CD4-positive, alpha-beta T cell treated with Interleukin-6 at 100 ng/mL for 8 hours (primary cell): ENCODE results near the gene SSR3.
"Not testable (repeated sequence)": the region's sequence is repeated elsewhere in the genome, so short reads cannot be mapped to it uniquely, and the experiment has no call there.

Experiments used
- DNase-seq: peaks from one replicate; pipeline ENCODE4 v3.0.0-alpha.2; 2020; ENCODE audit warnings: mixed read lengths, low spot score

Gene SSR3

GRCh38 chr3:156554842-156555687 is at the start of gene SSR3:
Gene SSR3, minus strand, starts transcription at chr3:156555117. Its CDS starts 28 bp downstream, at chr3:156555089.
- DNase-seq, result peak; percentile 98

DNA sequence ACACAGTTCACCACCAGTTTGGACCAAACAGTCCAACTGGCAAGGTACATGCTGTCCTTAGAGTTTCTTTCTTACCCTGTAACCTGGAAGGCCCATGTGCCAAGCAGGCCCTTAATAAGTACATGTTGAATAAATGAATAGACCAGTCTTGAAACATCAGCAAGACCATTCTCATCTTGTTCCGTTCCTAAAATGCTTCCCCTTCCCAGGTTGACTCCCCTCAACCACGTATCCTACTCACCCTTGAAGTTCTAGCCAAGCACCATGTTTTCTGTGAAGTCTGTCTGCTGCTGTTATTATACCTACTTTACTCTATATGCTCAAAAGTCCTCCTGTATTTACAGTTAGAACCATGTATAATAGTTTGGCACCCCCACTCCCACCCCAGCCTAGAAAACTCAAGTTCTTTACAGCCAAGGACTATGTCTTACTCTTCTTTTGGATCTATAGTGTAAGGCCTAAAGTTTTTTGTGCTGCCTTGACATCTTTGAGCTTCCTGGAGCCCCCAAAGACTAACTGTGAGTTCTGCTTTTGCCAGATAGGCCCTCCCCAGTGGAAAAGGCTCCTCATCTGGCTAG is 49.2 kb upstream of the SSR3 start:
- DNase-seq, result no peak

DNA sequence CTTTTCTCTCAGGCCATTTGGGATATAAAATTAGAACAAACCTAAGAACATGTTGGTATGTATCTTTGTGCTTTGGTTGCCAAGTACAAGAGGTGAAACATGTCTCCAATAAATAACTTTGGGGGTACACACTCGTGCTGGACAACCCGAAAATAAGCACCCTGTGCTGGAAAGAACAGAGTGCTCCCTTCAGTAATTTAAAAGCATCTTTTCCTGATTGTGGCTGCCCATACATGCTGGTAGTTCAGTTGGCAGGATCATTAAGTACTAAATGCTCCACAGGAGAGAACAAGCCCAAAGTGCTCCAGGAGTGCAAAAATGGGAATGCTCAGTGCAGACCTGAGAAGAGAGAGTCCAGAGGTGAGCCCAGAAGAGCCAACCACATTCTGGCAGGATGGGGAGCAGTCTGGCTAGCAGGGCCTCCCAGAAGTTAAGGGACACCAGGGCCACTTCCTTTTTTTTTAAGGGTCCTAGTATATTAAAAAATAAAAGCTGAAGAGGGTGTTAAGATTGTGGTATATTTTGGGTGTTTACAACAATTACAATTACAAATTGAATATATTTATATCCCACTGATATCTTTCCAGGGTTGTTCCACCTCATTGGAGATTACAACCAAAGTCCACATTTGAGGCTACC is 48.6 kb upstream of the SSR3 start:
- no peak for DNase-seq

DNA sequence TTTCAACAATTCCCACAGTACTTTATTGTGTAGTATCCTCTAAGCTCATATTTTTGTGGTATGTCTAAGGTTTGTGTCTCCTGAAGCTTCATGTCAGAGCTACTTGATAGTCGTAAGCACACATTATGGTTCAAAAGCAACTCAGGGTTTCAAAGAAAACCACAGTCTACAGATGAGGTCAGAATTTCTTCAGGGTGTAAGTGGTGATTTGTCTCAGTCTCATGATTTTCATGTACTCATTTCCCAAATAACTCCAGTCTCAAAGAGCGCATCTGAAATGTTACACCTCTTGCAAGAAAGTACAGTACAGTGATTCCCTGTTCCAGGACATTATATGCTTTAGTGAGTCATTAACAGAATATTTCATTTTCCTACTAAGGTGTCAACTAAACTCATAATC is 47.5 kb upstream of the SSR3 start:
- DNase-seq, result no peak

DNA sequence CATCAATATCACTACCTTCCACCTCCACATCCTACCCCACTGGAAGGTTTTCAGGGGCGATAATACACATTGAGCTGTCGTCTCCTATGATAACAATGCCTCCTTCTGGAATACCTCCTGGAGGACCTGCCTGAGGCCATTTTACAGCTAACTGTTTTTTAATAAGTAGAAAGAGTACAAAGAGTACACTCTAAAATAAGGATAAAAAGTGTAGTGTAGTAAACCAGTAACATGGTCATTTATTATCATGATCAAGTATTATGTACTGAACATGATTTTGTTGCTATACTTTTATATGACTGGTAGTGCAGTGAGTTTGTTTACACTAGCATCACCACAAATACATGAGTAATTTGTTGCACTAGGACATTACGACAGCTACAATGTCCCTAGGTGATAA is 46.6 kb upstream of the SSR3 start:
- DNase-seq, result no peak

DNA sequence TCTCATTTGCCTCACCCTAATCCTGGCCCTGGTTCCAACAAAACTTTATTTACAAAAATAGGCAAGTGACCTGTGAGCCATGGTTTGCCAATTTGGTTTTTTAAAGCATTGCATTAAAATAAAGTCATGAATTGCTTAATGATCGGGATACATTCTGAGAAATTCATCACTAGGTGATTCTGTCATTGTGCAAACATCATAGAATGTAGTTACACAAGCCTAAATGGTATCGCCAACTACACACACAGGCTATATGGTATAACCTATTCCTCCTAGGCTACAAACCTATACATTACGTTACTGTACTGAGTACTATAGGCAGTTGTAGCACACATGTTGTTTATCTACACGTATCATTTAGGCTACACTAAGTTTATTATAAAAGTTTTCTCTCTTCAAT is 45.9 kb upstream of the SSR3 start:
- no peak for DNase-seq

GRCh38 chr3:156599089-156599874 is 44.4 kb upstream of the SSR3 start:
- DNase-seq, result no peak

DNA sequence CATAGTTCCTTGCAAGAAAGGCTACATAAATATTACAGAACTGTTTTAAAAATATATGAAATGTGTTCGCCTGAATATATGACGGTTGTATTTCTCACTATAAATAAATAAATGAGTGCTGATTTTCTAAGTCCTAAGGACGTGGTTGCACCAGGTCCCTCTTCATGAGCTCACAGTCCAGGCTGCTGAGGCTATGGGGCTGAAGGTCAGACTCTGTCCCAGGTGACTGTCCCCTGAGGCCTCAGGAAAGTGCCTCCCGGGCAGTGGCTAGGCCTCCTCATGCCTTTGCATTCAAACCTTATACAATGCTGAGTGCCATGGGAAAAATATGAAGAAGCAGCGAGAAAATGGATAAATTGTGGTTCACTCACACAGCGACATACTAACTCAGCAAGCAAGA is 43.5 kb upstream of the SSR3 start:
- DNase-seq, result no peak

GRCh38 chr3:156594219-156594683 is 39.3 kb upstream of the SSR3 start:
- no peak for DNase-seq

DNA sequence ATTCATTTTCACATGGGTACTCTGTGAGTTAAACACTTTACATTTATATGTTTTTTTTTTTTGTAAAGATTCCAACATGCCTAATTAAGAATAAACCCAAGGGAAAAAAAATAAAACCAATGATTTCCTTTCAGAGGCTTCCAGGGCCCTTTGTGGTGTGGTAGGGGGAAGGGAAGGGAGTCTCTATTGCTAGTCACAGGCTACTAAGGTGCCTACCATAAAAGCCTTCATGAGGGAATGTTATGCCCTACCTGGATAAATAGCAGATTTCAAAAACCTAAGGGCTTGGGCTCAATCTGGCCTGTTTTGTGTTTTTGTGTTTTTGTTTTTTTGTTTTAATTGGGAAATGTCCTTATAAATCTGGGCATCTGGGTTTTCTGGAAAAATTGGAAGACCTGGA is 38.9 kb upstream of the SSR3 start:
- DNase-seq, result no peak

GRCh38 chr3:156589806-156590205 is 34.9 kb upstream of the SSR3 start:
- not testable (repeated sequence) for DNase-seq

DNA sequence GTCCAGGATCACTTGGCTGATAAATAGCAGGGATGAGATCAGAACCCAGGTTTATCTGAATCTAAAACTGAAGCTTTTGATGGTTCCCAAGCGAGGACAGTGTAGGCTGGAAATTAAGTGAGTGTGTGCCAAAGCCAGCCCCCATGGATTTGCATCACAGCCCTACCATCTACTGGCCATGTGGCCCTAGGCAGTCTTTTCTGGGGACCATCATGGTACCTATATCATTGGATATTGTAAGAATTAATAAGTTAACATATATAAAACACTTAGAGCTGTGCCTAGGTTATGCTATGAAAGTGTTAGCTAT is 32.8 kb upstream of the SSR3 start:
- no peak for DNase-seq

DNA sequence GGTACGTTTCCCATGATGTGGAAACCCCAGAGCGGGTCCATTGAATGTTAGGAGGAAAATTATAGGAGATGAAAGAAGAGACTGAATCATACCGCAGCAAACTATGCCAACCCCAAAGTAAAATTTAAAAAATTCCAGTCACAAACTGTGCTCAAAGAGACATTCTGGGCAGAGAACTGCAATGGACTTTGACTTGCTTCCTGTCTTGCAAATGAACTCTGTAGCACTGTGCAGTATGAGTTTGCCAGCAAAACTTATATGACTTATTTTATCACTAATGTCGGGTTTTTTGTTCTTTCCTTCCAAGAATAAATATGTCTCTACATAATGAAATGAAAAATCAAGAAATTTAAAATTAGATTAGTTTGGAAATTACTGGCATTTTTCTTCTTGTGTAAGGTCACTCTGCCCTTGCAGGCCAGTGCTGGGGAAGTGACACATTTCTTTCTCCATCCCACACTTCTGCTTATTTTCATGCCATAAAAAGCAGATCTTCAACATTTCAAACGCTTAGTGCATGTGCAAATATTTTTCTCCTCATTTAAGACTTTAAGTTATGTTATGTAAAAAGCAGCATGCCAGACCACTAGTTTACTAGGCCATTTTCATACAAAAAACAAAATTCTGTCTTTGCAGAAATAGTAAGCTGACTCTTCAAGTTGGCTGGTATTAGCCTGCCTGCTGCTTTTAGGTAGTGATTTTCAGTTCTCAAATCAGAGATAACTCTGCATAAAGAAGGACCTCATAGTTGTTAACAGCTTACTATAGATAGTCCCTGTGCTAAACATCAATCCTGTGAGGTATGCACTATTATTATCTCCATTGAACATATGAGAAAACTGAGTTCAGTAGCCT is 32.2 kb upstream of the SSR3 start:
- DNase-seq, result no peak

DNA sequence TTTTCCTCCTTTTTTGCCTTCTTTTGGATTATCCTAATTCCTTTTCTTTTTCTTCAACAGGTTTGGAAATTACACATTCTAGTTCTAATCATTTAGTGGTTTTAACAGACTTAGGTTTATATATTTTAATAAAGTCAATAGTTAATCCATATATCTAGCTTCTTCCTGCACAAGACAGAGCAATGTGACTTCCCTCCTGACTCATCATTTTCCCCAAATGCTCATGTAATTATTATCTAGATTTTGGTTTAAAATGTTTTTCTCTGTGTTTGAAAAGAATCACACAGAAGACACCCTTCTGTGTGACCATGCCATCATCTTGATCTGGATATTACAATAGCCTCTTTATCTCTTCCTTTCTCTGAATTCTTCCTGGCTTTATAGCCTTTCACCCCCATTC is 28.6 kb upstream of the SSR3 start:
- no peak for DNase-seq

DNA sequence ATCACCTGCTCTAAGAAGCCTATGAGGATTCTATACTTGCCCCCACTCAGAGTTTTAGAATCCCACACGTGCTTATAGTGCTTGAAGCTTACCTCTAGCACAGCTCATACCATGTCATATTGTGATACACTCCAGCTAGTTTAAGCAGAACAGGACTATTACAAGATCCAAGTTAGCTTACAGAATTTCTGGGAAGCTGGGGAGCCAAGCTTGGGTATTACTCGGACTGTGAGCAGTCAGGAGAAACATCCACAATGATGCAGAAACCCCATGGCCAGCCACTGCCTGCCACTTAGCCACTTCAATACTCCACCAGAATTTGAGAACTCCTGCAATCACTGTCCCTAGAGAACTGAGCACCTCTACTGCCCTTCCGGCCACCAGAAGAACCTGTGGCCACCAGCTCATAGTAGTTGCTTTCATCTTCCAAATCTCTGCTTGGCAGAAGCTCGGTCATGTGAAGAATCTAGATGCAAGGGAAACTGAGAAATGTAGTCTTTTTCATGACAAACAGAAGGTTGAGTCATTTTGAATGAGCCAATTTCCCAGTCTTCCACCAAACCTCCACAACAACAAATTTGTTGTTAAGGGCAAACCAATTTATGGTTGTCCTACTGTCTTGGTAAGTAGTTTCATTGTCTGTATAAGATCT is 27.7 kb upstream of the SSR3 start:
- DNase-seq, result no peak

DNA sequence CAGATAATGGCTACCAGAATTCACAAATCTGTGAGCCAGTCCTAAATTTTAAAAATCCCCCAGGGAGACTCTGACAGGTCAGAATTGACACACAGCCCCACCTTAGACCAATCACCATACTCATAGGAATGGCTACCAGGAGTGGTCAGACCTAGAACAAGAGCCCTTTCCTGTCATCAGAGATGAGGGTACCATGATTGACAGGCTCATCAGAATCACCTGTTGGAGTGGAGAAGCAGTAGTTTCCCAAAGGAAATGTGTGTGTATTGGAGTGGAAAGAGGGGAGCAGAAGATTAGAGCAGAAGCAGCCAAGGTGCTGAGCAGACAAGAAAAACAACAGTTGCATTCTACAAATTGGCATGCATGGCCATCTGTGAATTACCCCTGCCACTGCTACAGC is 27.0 kb upstream of the SSR3 start:
- no peak for DNase-seq

DNA sequence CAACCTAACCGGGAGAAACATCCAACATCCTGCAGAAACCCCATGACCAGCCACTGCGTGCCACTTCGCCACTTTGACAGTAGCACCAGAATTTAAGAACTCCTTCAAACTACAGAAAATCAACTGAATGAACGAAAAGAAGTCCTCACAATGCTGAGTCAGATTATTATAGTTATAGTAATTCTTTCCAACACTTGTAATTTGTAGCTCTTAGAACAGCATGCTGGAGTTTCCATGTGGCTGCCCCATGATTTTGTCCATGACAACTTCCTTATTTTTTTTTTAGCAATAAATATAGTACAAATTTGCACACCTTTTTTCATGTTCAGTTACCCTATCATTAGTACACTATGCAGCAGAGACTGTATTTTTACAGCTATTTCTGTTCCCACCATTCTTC is 26.1 kb upstream of the SSR3 start:
- no peak for DNase-seq

DNA sequence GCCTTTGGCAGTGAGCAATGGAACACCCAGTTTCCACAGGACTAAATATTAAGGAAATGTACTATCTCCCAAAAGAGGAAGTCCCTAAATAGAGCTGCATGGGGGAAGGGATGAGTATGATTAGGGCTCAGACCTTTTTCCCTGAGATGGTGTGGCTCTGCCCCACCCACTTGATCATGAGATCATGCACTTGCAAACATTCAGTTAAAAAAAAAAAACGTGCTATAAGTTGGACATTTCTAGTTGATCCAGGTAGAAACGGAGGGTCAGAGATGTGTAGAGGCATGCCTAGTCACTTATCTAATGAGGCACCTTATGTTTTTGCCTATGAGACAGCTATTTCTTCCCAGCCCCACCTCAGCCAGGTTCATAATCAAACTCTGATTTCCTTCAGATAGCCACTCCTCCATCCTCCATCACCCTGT is 24.5 kb upstream of the SSR3 start:
- no peak for DNase-seq

DNA sequence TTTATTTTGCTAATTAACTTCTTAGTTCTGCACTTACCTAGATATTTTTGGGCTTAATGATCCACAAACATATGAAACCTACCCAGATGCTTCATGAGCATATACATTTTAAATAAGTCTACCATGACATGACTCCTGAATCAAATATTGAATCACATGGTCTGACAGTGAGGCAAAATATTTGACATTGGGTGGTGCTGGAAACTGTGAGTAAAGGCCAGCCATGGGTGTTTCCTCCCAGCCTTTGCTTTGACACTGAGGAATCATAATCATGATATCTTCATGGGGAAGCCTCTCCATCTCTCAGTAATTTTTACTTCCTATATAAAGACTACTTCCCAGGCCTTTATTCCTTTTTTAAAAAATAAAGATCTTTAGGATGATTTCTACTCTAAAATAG is 22.8 kb upstream of the SSR3 start:
- no peak for DNase-seq

GRCh38 chr3:156576651-156577348 is 21.9 kb upstream of the SSR3 start:
- DNase-seq, result no peak
